EH (cell line): Measurements from ENCODE around the gene SRRM1.
"Not testable (repeated sequence)": the region's sequence is repeated elsewhere in the genome, so short reads cannot be mapped to it uniquely, and the experiment has no call there.

Experiments
- DNase-seq: peaks from one replicate; pipeline ENCODE4 v3.0.0-alpha.2; 2015; ENCODE audit warnings: low read depth

The SRRM1 gene

DNA sequence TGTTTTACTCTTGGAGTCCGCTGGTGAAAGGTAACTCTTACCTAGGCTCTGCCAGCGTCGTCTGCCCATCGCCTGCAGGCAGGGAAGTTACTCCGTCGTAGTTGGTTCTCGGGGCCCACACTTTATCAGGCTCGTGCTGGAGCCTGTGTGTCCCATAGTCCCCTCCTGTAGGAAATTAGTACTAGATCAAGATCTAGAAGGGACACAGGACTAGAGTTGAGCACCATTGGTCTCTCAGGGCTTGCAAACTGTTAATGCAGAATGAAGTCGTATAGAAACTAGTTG is 940 bp downstream of the SRRM1 start:
- no peak for DNase-seq

DNA sequence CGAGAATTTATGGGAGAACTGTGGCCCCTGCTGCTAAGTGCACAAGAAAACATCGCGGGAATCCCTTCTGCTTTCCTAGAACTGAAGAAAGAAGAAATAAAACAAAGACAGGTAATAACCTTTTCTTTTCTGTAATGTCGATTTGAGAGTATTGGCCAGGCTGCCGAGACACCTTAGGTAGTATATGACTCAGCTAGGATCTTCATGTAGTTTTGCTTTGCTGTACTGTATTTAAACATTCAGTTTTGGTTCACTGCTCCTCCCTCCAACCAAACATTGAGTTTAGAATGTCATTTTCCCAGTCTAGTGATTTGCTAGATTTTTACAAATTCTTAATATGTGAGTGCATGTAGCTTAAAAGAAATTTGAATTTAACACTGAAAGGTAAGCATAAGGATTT is 5.8 kb downstream of the SRRM1 start:
- no peak for DNase-seq

DNA sequence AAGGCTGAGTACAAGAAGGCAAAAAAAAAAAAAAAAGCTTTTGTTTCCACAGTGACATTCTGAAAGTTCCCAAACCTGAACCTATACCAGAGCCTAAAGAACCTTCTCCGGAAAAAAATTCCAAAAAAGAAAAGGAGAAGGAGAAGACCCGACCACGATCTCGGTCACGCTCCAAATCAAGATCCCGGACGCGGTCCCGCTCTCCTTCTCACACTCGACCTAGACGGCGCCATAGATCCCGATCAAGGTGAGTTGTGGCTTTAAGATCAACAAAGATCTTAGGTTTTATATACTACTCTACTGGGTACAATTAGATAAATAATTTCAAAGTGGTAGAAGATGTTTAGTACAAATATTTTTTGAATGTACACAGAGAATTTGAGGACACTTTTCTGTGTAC is 9.3 kb downstream of the SRRM1 start:
- DNase-seq = no peak

DNA sequence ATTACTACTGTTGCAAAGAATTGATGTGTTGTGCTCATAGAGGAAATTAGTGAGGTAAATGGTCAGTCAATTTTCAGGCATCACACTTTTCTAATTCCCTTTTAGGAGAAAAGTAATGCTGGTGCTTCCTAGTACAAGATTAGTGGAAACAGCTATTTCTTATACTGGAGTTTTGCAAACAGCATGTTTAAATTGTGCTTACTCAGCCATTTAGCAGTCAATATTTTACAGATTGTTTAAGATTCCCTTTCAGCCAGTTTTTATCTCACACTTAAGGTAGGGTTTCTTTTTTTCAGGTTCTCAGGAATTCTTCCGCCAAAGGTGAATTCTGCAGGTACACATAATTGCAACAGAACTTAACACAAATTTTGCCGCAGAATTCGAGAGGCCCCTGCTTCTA is 10.9 kb downstream of the SRRM1 start:
- no peak for DNase-seq

DNA sequence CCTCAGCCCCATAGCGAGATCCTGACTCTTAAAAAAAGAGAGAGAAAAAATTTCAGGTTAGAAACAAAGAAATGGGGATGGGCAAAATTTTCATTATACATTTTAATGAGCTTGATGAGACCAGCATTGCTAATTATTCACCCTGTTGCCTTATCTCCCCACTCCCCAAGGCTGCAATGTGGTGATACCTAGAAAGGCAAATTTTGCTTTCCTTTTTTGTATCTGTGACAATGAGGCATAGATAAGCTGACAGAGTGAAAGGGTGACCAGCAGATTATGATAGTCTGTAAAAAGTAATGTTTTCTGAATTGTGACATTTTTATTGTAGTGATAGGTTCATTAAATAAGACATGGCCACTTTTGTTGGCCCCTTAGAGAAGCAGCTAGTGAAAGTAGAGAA is 12.9 kb downstream of the SRRM1 start:
- DNase-seq = no peak

DNA sequence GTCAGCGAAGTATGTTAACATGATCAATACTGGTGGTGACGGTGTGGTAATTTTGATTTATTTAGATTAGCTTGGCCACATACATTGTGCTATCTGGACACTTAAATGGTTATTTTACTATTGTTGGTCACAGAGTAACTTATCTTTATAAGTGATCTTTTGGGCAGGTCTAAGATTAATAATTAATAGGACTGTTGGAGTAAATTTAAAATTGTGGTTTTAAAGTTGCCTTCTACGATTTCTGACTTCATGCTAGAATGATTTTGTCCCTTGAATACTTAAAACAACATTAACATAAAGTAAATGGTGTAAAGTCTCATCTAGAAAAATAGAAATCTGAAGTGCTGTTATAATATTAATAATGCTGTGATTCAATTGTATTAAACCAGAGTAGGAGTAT is 14.7 kb downstream of the SRRM1 start:
- DNase-seq = no peak

DNA sequence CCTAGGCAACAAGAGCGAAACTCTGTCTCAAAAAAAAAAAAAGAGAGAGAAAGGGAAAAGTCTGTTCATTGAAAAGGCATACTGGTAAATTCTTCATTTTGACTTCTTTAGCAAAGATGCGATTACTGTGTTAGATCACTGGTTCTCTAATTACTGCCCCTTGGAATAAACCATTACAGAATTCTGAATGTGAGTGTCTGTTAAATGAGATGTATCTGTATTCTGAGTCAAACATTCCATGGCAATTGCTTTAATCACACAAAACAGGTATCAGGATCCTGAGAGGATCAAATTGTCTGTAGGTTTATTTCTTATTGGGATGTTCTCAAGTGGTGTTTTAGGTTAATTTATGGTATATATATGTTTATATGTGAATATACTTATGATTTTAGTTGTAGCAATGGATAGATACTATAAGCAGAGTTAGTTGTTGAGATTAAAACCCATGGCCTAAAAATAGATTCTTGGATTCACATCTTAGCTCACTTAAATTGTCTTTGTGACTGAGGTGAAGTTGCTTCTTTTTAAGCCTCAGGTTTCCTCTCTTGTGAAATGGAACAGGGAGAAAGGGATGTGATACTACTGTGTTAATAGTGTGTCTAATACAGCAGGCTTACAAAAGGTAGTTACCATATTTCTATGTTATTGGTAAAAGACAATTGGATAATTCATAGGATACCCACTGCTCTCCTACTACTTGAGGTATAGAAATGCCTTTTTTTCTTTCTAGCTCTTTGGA is 16.2 kb downstream of the SRRM1 start:
- DNase-seq = no peak

DNA sequence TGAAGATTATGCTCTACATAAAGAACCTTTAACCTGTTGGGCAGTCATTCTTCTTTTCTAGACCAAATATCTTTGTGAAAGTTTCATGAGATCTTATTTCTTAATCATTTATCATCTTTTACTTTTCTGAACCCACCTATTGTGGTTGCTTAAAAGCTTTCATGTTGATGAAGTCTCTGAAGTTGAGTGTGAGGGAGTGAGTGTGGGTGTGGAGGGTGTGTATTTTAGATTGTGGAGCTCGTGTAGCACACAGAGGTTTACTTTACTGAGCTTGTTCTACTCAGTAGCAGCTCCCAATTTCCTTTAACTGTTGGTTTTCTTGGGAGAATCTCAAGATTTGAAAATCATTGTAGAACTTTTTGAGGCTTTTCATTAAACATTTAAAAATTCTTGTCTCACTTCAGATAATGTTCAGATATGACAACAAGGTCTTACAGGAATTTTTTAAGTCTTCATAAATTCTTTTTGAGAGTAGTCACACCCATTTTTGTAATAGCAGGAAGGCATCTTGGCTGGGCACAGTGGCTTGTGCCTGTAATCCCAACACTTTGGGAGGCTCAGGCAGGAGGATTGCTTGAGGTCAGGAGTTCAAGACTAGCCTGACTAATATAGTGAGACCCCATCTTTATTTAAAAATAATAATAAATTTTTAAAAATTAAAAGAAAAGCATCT is 17.0 kb downstream of the SRRM1 start:
- DNase-seq = peak; percentile 54

DNA sequence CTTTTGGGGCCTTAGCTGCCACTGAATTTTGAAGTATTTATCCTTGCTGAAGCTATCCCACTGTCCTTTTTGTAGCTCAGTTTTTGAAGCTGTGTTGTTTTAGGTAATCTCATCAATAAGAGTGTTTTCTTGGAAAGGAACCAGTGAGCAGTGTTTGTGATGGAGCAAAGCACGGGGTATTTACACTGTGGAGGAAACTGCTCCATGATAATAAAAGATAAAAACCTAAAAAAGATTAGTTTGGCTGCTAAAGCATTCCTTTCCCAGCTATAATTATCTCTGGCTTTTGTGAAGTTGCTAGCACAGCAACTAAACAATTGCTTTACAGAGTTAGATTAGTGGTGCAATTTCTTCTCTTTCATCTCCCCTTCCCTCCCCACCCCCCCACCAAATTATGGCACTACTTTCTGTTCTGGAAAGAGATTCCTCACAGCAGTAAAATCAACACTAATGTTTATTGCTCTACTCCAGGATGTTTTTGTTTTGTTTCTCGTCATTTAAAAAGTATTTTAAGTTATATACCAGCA is 21.5 kb downstream of the SRRM1 start:
- DNase-seq = no peak

DNA sequence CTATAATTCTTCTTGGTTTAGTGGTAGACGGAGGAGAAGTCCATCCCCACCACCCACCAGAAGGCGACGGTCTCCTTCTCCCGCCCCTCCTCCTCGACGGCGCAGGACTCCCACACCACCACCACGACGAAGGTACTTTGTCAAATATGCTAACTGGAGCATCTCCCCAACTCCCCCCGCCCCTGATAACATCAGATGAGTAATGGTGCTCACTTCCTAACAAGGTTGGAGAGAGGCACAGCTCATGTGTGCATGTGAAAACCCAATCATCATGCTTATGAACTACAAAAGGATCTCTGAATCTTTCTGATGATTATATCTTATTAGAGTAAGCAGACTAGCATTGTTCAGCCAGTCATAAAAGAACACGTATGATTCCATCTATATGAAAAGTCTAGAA is 23.7 kb downstream of the SRRM1 start:
- DNase-seq = no peak

DNA sequence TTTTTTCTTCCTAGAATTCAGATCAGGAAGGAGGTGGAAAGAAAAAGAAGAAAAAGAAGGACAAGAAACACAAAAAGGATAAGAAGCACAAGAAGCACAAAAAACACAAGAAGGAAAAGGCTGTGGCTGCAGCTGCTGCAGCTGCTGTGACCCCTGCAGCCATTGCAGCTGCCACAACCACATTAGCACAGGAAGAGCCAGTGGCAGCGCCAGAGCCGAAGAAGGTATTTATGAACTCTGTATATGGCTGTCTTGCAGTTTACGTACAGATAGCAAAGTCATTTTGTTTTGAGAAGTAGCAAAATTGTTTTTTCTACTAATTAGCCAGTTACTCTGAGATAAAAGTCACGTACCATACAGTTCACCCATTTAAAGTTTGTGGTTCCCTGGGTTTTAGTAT is 28.3 kb downstream of the SRRM1 start:
- DNase-seq = not testable (repeated sequence)

DNA sequence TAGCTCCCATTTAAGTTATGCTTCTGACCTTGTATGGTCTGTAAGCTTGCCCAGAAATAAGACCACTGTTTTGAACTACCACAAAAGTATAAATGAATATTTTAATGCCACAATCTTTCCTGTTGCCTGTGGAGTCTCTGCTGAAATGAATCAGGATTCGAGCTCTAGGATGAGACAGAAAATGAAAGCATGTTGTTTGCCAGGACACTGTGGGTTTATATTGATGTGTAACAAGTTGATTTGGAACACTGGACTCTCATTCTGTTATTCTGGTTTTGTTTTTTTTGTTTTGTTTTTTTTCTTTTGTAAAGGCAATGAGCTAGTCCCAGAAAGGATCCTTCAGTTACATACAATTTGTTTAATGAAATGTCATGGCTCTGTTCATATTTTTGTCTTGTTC is 29.6 kb downstream of the SRRM1 start:
- DNase-seq = peak; percentile 62

DNA sequence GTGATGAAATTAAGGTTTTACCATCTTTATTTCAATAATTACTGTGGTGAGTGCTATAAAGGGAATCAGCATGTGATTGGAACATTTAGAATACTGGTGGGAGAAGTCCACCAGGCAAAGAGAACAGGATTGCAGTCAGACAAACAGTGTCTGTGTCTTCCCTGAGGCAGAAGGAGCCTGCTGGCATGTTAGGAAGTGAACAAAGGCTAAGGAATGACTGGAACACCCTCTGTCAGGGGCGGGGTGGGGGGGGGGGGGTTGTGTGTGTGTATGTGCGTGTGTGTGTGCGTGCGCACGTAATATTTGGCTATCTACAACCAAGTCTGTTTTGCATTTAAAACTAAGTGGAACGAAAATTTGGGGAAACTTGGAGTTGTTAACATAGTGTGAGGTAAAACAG is 30.2 kb downstream of the SRRM1 start:
- DNase-seq = peak; percentile 83

DNA sequence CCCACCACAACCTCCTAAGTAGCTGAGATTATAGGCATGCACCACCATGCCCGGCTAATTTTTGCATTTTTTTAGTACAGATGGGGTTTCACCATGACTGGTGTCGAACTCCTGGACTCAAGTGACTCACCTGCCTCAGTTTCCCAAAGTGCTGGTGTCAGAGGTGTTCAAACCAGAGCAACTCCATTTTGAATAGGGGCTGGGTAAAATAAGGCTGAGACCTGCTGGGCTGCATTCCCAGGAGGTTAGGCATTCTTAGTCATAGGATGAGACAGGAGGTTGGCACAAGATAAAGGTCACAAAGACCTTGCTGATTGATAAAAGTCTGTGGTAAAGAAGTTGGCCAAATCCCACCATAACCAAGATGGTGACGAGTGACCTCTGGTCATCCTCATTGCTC is 35.3 kb downstream of the SRRM1 start:
- DNase-seq = peak; percentile 30

DNA sequence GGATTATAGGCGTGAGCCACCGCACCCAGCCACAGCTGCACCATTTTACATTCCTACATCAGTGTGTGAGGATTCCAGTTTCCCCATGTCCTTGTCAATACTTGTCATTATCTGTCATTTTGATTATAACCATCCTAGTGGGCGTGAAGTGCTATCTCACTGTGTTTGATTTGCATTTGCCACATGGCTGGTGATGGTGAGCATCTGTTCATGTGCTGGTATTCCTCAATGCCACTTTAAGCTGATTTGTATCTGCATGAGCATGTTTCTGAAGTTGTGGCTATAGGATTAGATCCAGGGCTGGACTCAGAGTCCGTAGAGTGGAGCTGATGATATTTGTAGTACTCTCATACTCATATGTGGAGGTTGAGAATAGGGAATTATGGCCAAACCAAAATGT is 36.6 kb downstream of the SRRM1 start:
- DNase-seq = no peak

DNA sequence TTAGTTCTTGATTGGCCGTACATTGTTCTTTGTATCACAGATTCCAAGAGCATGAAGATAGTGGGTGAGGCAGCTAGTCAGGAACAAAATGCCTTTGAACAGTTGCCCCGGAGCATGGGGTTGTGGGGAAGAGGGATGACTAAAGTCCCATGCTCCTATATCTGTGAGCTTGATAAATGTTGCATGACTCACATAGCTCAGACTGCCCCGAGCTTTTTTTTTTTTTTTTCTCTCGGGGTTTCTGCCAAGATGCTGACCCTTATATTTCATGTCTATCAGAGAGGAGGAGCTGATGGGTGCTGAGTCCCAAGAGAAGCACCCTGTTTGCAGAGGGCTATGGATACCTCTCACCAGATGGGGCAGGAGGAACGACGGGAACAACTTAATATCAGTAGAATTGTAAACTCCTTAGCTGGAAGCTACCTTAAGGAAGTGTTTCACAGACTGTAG is 40.6 kb downstream of the SRRM1 start:
- peak; percentile 99 for DNase-seq

DNA sequence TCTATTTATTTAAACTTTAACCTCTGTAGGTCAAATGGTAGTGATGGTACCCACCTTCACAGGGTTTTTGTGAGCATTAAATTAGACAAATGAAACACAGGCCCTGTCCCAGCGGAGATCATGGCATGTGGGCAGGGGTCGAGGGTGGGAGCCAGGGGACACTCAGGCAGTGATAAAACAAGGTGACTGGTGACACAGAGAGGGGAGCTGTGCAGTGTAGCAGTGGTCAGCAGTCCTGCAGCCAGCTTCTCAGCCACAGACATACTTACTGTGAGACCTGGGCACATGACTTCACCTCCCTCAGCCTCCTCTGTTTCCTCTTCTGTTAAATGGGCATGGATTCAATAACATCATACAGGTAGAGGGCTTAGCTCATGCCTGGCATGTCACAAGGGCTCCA is 44.9 kb downstream of the SRRM1 start:
- DNase-seq = no peak

DNA sequence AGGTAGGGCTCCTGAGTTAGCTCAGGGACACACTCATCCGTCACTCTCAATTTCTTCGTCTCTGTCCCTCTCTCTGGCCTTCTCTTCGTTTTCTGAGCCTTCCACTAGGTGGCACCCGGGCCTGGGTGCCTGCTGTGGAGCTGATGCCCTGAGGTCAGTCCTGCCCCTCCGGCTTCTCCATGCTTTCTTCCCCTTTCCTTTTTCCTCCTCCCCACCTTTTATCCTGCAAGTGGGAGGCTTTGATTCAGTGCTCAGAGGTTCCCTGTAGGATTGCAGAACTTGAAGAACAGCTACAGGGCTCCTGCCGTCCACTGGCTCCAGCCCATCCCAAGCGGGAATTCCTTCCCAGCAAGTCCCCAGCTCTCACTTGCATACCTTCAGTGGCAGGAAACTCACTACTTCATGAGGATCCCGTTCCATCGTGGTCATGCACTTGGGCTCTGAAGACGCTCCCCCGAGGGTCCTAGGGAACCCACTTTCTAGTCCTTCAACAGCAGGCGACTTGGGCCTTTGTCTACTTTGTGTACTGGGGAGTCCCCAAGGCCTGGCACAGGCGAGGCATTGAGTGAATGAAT is 45.6 kb downstream of the SRRM1 start:
- peak; percentile 82 for DNase-seq

DNA sequence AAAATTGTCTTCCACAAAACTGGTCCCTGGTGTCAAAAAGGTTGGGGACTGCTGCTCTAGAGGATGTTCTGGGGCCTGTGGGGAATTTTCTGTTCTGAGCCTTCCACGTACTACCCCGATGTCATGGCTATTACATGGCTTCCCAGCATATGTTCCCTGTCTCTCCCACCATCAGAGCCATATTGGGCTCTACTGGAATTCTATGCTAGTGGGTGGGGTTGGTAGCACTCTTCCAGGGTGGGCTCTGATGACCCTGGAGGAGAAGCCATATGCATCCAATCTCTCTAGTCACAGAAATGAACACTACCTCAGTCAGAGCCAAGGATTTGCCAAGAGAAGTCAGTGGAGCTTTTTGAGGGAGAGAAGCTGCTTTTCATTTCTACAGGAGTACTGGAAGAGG is 47.9 kb downstream of the SRRM1 start:
- DNase-seq = no peak

DNA sequence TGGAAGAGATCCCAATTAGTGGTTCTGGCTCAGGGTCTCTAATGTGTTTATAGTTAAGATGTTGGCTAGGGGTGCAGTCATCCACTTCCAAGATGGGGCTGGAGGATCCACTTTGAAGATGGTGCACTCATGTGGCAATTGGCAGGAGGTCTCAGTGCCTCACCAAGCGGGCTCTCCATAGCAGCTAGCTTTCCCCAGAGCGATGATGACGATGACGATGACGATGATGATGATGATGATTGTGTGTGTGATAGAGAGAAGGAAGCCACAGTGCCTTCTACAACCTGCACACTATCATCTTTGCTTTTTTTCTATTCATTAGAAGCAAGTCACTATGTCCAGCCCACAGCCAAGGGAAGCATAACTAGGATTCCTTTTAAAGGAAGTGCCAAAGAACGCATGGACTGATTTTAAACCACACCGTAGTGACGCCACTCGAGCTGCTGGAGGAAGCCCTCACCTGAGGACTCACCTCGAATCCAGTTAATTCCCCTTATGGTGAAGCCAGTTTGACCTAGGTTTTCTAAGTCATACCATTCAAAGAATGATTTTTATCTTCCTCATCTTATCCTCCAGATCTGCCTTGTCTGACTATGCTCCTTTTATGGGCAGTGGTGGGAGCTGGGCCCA is 49.4 kb downstream of the SRRM1 start:
- no peak for DNase-seq

DNA sequence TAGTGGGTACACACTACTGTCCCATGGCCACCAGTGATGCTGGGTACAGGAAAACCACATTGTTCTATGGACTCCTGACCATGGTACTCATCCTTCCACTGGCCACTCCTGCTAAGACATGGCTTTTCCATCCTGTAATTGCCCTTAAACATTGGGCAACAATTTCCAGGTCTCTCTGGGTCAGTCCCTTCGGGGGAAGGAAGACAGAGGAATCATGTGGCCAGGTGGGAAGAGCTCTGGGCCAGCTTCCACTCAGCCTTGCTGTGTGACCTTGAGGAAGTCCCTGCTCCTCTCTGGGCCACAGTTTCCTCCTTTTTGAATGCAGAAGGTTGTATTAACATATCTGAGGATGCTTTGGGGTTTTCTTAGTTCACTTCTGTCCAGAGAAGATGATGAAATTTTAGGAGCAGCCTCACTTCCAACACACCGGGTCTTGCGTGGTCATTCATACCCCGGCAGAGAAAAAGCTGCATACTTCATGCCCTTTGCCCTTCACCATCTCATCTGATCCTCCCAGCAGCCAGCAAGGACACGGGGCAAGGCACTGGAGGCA is 50.8 kb downstream of the SRRM1 start:
- DNase-seq = no peak

DNA sequence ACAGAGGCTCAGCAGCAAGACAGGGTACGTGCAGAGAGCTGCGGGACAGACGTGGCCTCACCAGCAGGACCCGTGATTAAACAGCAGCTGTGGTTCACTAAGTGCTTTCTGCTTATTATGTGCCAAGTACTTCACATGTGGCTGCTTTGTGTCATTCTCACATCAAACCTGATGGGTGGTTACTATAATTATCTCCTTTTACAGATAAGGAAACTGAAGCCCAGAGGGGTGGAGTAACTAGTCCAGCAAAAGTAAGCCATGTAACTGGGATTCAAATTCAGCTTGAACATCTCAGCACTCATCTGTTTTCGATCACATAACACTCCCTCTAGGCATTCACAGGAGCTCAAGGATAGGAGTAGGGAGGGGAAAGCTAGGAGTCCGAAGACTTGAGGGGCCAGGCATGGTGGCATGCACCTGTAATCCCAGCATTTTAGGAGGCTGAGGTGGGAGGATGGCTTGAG is 51.3 kb downstream of the SRRM1 start:
- DNase-seq = peak; percentile 56
